ENCODE results near the gene OR1G1.
"Not testable (repeated sequence)": the region's sequence is repeated elsewhere in the genome, so short reads cannot be mapped to it uniquely, and the experiment has no call there.

Gene OR1G1

GRCh38 chr17:3127451-3127850 lies at the start of gene OR1G1:
Gene OR1G1, minus strand, starts transcription at chr17:3127551. Its CDS starts 0 bp downstream, at chr17:3127551.
- no peak for DNase-seq (ENCODE audit: low read depth)
- H3K4me3 ChIP-seq (ENCODE audit: low read depth, low read length), result no peak within 1 kb of the TSS

GRCh38 chr17:3167574-3167973 lies 40.2 kb upstream of the OR1G1 start:
- no peak for DNase-seq (ENCODE audit: low read depth)
- H3K4me3 ChIP-seq (ENCODE audit: low read depth, low read length), result no peak overlapping the region

- no peak overlapping the region for H3K4me3 ChIP-seq (ENCODE audit: low read depth, low read length)
- no peak for DNase-seq (ENCODE audit: low read depth)
Observed at GRCh38 chr17:3157218-3157617, 29.9 kb upstream of the OR1G1 start.

- not testable (repeated sequence) for H3K4me3 ChIP-seq (ENCODE audit: low read depth, low read length); DNase-seq (ENCODE audit: low read depth)
Observed at GRCh38 chr17:3137494-3137893, 10.1 kb upstream of the OR1G1 start.

- no peak within 1 kb of the TSS for H3K4me3 ChIP-seq (ENCODE audit: low read depth, low read length)
- DNase-seq (ENCODE audit: low read depth), result no peak
Observed at GRCh38 chr17:3104322-3104721, 23.0 kb downstream of the OR1G1 start, which contains the start of gene OR1D2. Gene OR1D2, minus strand, starts transcription at chr17:3104422. Its CDS starts 11,426 bp downstream, at chr17:3092996.

Data from skeletal muscle cell (primary cell).